HG03469 (cell line): ENCODE data around the gene PLCL2.
"Not testable (repeated sequence)": the region's sequence is repeated elsewhere in the genome, so short reads cannot be mapped to it uniquely, and the experiment has no call there.

Experiments
- ATAC-seq: cut with Tn5 transposase; IDR thresholded peaks from one replicate; pipeline ENCODE4 v1.9.1; 2021; ENCODE audit warnings: mild to moderate bottlenecking, moderate library complexity, moderate number of reproducible peaks; ENCODE audit not compliant: unreplicated experiment

PLCL2 gene

DNA sequence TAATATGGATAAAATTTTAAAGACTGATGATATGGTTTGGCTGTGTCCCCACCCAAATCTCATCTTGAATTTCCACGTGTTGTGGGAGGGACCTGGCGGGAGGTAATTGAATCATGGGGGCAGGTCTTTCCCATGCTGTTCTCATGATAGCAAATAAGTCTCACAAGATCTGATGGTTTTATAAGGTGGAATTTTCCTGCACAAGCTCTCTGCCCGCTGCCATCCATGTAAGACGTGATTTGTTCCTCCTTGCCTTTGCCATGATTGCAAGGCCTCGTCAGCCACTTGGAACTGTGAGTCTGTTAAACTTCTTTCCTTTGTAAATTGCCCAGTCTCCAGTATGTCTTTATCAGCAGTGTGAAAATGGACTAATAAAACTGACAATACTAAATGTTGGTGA, 222.0 kb downstream of the PLCL2 start:
- not testable (repeated sequence) for ATAC-seq

DNA sequence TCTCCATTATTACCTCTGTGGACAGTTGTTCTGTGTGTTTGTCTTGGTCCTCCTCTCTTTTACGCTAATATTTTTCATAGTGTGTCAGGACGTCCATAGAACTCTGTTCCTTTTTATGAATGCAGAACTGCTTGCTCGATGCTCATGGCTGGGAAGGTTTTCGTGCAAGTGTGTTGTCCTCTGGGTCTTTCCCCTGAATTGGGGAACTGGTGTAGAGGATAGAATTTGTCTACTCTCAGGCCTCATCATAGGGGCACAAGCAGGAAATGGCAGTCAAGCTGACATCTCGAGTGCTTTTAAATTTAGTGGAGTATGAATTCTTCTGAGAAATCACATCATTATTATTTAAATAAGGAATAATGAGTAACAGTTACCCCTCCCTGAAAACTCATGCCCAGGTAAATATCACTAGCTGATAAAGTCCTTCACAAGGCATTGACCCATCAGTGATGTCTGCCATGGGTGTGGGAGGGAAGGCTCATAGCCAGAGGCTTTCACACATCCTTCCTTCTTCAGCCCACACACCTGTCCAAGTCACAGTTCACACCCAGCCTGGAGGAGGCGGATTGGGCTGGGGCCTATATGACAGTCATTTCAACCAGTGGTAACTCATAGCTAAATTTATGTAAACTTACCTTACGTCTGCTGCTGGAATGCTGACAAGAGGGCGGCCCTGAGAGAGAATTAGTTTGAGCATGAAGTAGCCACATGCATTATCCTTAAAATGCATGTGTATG, 226.1 kb downstream of the PLCL2 start:
- peak; percentile 59 for ATAC-seq

DNA sequence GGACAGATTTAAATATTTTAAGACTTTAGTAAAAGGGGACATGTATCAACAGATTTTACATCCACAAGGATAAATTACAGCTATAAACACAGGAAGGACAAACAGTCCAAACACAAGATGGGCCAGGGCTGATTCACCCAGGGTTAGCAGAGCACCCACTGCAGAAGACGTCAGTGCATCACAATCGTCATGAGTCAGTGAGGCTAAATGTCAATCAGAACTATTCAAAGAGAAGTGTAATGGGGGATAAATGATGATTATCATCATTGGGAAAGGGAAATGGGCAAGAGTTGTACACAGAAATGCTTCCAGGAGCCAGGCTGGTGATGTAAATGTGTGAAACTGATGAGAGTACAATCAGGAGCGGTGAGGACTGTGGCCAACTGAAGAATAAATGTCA, 226.8 kb downstream of the PLCL2 start:
- ATAC-seq, result no peak

DNA sequence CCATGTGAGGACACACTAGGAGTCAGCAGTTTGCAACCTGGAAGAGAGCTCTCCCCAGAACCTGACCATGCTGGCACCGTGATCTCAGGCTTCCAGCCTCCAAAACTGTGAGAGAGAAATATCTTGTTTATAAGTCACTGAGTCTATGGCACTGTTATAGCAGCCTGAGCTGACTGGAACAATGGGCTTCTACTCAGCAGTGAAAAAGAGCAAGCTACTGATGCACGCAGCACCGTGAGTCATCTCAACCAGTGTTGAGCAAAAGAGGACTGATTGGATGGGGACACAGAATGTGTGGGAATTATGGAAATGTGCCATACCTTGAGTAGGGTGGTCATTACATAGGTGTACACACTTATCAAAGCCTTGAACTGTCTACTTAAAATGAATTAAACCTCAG, 230.4 kb downstream of the PLCL2 start:
- no peak for ATAC-seq

DNA sequence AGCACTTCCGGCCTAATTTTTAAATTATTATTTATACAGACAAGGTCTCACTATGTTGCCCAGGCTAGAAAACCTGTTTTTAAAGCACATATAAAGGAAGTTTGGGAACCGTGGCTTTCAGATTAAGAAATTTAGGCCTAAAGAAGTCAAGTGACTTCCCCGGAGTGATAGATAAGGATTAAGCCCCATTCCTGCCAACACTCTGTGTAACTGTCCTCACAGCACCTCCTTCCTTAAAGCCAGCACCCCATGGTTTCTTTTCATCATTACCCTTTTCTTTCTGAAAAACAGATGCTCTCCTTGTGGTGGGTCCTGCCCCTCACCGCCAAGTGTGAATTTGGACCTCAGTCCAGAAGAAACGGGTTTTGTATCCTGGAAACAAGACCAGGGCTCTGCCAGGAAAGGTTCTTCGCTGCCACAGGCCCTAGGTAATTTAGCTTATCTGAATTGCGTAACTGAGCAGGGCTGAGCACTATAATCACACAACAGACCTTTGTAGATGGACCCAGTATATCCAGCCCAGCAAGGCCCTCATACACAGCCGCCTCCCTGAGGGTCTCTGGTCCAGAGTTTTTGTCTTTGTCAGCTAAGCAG, 231.3 kb downstream of the PLCL2 start:
- no peak for ATAC-seq

DNA sequence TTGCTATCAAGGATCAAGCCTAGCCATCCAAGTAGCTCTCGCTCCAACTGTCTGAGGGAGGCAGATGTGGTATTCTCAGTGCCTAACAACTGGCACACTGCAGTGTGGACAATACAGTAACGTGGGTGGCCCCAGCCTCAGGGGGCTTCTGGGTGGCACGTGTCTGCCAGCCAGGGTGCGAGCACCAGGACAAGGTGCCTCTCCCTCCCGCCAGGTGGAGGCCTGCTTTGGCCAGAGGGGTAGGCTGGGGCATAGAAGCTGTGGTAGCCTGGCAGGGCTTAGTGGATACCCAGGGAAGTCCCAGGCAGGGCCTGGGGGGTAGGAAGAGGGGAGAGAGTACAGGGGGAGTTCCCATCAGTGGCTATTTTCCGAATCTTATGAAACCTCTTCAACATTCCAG, 234.0 kb downstream of the PLCL2 start:
- no peak for ATAC-seq

DNA sequence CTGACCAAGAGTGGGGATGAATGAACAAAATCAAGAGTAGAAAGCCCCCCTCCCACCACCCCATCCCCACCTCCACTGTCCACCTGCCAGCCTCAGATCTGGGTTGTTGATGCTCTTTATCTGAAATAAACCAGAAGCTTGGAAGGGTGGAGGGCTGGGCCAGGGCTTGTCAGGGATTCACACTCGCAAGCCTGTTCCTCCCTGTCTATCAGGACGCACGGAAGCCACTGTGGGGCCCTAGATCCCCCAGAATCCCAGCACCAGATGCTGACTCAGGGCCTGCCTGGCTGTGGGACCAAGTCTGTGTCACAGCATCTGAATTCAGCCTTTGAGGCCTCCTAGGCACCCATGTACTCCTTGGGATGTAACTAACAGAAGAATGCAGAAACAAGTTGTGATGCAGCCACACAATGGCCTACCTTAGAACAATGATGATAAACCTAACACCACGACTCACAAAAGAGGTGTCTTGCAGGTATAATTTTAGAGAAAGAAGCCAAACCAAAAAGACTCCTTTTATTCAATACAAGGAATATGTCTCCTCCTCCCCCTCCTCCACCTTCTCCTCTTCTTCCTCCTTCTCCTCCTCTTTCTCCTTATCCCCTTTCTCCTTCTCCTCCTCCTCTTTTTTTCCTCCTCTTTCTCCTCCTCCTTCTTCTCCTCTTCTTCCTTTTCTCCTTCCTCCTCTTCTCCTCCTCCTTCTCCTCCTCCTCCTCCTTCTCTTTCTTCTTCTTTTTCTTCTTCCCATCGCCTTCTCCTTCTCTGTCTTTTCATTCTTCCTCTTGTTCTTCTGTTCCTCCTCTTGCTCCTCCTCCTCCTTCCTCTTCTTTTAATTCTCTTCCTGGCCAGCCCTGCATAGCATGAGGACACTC, 234.7 kb downstream of the PLCL2 start:
- ATAC-seq, result no peak

DNA sequence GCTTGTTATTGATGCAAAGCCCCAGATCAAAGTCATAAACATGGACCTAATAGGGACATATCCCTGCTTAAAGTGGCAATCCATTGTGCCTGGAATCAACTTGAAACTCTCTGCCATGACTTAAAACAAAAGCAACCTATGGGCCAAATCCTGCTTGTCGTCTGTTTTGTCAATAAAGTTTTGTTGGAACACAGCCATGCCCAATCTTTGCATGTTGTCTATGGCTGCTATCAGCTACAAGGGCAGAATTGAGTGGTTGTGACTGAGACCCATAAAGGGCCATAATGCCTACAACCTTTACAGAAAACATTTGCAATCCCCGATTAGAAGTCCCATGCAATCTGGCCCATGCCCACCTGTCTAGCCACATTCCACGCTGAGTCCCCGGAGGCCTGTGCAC, 235.4 kb downstream of the PLCL2 start:
- ATAC-seq, result no peak

DNA sequence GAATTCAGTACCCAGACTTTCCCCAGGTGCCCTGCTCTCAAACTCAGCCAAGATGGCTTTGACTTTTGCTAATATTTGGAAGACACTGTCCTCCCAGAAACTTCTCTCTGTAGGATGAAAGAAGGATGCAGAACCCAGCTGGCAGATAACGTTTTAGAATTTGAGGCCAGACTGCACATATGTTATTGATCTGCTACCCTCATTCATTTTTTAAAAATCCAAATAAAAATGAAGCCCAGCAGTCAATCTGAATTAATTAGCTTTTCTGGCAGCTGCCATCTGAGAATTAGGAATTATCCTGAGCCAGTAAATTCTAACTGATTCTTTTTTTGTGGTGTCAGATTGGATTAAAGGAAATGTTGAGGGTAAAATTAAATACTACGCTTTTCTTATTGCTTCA, 236.6 kb downstream of the PLCL2 start:
- no peak for ATAC-seq

DNA sequence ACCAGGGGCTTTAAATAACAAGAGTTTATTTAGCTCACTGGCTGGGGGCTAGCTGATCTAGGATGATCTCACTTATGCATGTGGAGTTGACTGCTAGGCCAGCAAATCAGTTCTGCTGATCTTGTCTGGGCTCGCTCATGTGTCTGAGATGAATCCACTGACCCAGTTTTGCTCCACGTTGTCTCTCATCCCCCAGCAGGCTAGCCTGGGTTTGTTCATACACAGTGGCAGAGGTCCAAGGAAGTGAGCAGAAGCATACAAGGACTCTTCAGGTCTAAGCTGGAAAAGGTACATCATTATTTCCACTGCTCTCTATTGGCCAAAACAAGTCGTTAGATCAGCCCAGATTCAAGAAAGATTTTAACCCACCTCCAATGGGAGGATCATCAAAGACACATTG, 238.0 kb downstream of the PLCL2 start:
- ATAC-seq, result no peak

DNA sequence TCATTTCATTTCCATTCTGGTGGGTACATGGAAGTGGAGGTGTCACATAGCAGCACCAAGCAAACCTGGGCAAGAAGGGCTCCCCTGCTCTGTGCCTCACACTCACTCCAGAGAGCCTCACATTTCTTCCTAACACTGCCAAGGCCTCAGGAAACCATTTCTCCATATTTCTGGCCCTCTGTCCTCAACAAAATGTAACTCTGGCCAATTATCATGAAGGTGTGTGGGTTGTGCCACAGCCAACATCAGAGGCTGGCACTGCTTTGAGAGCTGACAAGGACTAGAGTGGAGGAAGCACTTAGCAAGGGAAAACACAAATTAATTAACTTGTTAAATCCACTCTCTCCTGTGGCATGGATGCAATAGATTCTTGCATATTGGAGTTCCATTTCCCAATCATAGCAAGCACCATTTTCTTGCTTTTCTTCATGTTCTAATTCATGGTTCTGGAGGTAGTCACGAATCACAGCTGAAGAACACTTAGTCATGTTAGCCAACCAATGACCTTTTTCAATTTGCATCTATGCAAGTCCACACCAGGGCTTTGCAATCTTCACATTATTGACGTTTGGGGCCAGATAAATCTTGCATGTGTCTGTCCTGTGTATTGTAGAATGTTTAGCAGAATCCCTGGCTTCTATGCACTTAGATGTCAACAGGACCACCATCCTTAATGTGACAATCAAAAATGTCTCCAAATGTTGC, 241.1 kb downstream of the PLCL2 start:
- no peak for ATAC-seq

DNA sequence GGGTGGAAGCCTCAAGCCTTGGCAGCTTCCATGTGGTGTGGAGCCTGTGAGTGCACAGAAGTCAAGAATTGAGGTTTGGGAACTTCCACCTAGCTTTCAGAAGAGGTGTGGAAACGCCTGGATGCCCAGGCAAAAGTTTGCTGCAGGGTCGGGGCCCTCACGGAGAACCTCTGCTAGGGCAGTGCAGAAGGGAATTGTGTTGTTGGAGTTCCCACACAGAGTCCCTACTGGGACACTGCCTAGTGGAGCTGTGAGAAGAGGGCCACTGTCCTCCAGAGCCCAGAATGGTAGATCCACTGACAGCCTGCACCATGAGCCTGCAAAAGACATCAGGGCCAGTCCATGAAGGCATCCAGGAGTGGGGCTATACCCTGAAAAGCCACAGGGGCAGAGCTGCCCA, 243.9 kb downstream of the PLCL2 start:
- ATAC-seq, result not testable (repeated sequence)

DNA sequence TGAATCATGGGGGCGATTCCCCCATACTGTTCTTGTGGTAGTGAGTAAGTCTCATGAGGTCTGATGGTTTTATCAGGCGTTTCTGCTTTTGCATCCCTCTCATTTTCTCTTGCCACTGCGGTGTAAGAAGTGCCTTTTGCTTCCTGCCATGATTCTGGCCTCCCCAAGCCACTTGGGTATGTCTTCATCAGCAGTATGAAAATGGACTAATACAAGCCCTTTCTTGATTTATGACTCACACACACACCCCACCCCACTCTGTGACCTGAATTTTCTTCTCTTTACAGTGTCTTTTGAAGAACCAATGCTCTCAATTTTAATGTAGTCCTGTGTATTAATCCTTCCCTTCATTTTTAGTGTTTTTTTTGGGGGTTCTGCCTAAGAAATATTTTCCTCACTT, 244.8 kb downstream of the PLCL2 start:
- no peak for ATAC-seq

DNA sequence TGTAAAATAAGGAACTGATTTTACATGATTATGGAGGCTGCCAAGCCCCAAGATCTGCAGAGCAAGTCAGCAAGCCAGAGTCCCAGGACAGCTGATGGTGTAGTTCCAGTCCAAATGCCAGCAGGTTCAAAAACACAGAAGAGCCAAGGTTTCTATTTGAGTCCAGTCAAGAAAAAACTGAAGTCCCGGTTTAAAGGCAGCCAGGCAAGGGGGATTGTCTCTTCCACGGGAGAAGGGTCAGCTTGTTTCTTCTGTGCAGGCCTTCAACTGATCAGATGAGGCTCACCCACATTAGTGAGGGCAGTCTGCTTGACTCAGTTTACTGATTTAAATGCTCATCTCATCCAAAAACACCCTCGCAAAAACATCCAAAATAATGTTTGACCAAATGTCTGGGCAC, 246.2 kb downstream of the PLCL2 start:
- no peak for ATAC-seq

DNA sequence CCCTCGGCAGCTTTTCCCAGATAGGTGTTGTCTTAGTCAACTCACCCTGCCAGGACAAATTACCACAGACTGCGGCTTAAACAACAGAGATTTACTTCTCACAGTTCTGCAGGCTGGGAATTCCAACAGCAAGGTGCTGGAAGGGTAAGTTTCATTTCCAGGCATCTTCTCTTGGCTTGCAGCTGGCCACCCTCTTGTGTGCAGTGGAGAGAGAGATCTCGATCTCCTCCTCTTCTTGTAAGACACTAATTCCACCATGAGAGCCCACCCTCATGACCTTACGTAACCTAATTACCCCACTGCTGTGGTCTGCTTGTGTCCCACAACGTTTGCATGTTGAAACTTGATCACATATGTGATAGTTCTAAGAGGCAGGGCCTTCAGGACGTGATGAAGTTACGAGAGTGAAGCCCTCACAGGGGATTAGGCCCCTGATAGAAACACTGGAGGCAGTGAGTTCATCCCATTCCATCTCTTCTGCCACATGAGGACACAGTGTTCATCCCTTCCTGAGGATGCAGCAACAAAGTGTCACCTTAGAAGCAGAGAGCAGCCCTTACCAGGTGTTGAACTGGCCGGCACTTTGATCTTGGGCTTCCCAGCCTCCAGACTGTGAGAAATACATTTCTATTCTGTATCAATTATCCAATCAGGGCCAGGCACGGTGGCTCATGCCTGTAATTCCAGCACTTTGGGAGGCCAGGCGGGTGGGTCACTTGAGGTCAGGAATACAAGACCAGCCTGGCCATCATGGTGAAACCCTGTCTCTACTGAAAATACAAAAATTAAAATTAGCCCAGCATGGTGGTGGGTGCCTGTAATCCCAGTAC, 247.7 kb downstream of the PLCL2 start:
- no peak for ATAC-seq

DNA sequence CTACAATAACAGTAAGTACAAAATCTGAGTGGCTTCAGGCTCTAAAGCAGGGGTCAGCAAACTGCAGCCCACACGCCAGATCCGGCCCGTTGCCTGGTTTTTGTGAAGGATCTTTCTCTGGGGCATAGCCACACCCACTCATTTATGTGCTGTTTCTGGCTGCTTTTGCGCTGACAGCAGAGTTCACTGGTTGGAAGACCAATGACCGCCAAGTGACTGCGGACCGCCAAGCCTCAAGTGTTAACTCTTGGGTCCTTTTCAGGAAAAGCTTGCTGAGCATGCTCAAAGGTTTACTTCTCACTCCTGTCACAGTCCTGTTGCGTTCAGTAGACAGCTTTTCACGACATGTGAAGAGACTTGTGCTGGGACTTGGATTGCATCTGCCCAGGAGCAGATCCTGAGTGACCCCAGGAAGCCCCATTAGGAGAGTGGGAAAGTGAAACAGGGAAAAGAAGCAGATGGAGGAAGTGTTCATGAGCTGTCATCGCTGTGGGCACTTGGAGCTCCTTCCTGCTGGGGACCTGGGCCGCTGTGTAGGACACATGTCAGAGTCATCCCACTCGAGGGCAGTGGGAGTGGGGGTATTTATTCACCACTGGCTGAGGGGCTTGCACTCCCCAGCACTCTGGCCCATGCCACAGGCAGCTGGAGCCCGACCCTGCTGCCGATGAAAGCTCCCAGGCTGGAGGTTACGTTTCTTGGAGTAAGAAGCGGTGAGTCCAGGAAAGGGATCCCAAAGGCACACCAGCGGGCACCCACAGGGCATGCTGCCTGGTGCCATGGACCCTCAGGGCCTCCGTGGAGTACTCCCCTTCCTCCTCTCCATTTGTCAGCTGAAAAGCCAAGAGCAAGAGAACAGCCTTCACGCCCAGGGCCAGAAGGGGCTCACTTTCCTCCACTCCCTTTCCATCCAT, 249.1 kb downstream of the PLCL2 start:
- ATAC-seq, result no peak

DNA sequence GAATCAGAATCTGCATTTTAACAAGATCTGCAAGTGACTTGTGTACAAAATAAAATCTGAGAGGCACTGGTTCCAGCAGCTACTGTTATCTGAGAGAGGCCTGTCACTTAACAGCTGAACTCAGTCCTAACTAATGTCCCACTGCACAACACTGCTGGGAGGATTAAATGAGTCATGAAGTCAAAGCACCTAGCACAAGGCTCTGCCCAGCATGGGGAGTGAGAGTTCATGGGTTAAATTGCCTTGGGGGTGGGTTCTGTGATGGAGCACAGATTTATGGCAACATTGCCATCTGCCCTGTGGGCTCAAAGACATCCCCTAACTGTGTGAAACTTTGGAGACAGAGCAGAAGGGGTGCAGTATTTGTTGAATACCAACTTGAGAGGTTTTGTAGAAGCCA, 250.9 kb downstream of the PLCL2 start:
- no peak for ATAC-seq

DNA sequence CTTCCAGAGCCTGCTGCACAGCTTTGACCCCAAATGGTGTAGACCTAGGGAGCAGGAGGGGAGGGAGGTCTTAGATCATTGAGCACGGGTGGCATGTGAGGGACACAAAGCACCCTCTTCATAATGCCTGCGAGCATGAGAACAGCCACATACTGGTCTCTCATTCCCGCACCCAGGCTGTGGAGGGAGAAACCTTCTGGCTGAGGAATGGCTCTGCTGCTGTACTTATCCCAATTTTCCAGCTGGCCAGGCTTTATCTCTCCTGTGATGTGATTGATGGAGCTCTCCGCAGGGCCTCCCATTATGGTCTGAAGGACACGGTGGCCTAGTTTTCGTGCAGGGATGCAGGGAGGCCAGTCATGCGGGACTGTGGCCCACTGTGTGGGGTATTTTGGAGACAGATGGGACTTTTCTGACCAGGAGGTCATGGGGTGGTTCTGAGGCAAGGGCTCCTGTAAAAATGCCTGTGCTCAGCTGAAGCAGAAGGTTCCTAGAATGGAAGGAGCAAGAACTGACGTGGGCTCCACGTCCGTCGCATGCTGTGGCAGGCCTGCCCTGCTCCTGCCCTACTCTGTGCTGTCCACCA, 251.5 kb downstream of the PLCL2 start:
- no peak for ATAC-seq

DNA sequence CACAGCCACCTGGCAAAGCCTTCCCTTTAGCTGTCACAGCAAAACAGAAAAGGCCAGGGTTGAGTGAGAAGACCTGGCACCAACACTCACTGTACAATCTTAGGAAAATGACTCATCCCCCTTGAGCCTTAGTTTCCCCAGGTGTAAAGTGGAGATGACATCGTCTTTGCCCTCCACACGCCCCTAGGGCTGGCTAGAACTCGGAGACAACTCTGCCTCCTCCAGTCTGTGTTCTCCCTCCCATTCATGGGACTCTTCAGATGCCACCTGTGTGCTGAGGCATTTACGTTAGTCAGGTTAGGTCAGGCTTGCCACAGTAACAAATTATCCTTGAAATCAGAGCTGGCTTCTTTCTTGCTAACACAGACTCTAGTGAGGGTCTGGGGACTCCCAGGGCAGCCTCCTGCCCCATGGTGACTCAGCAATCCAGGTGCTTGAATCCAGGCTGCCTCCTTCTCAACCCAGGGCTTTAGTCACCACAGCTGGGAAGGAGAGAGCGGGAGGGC, 252.6 kb downstream of the PLCL2 start:
- no peak for ATAC-seq
